DMS79 treated with DMSO at 0.1 percent for 48 hours (cell line): Measurements from ENCODE around the gene ZNF165.
"Not testable (repeated sequence)": the region's sequence is repeated elsewhere in the genome, so short reads cannot be mapped to it uniquely, and the experiment has no call there.

Experiments used
- DNase-seq: peaks from one replicate; lab custom pipeline; 2025; lab: John Stamatoyannopoulos, UW

Gene ZNF165

DNA sequence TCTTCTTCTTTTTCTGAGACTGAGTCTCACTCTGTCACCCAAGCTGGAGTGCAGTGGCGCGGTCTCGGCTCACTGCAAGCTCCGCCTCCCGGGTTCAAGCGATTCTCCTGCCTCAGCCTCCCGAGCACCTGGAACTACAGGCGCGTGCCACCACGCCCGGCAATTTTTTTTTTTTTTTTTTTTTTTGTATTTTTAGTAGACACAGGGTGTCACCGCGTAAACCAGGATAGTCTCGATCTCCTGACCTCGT is at the start of gene ZNF165:
Gene ZNF165, plus strand, starts transcription at position 188 of the 250 bp plus-strand sequence. CDS start 4,913 bp downstream, outside the sequence.
- not testable (repeated sequence) for DNase-seq

DNA sequence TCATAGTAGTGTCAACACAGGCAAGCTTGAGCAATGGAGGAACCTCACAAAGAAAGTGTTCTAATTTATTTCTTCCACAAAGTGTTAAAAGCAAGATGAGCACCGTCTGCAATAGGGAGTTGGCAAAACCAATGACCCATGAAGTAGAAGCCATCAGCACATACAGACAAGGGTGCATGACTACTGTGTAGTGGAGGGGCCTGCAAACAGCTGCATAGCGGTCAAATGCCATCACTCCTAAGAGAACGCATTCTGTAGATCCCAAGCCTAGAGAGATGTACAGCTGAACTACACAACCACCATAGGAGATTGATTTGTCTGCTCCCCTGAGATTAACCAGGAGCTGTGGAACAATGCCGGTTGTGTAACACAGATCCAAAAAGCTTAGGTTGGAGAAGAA is 26.8 kb upstream of the ZNF165 start:
- DNase-seq, result no peak

DNA sequence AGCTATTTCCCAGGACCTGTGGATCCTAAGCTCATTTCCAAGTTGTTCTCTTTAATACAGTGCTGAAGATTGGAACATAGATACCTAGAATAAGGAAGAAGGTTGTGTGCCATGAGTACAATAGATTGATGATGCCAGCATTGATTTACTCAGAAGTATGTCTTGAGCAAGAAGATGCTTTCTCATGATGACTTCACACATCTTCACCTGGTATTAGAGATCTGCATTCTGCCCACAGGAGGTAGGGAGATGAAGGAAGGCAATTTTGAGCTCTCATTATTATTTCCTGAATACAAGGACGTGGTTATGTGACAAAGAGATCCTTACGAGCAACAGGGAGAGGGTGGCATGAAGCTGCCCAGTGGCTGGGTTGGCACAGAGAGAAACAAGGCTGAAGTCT is 20.0 kb upstream of the ZNF165 start:
- no peak for DNase-seq

DNA sequence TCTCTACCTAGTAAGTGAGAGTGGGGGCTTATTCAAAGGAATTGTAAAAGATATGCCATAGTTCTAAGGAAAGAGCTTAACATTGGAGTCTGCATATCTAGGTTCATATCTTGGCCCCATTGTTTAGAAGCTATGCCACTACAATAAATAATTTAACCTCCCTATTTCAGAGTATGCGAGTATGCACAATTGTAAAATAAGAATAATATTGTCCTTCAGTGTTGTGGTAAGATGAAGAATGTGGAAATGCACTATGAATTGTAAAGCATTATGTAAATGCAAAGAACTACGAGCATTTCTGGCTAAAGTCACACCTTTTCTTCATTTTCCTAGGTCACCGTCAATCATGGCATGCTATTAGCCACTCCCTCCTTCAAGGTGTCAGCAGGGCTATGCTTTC is 16.1 kb upstream of the ZNF165 start:
- DNase-seq, result no peak

DNA sequence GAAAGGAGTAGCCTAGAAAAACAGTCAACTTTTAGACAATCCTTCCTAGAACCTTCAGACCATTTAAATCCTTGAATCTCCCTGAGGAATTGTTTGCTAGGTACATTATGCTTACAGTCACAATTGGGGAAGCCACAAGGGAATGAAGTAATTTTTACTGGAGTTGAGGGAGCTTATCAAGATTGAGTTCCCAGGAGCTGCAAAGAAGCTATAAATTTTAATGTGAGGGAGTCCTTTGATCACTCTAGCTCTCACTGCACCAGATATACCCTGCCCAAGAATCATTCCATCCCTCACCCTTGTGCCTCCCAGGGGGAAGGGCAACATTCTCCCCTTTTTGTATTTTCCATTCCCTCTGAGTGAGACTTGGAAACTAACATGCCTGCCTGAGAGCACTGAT is 12.3 kb upstream of the ZNF165 start:
- DNase-seq, result no peak

DNA sequence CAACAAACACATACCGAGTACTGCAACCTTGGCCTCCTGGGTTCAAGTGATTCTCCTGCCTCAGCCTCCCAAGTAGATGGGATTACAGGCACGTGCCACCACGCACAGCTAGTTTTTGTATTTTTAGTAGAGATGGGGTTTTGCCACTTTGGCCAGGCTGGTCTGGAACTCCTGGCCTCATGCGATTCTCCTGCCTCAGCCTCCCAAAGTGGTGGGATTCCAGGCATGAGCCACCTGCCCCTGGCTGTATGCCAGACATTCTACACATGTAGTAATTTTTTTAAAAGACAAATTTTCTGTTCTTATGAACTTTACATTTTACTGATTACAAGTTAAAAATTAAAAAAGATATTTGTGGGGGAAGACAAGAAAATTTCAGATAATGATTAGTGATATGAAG is 9.4 kb upstream of the ZNF165 start:
- not testable (repeated sequence) for DNase-seq

DNA sequence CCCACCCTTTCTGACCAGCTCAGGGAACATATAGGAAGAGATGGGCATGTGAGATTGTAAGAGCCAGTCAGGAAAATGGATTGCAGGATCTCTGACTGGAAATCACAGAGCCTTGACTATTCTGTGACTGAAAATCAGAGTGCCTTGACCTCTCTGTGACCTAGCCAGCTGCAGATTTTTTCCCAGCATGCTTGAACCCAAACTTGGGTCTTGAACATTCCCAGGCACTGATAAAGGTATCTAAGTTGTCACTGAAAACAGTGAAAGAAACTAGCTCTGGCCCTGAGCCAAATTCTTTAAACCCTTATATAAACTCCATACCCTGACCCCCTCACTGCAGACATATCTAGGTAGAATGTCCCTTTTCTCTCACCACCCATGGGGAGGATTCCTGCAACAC is 2.3 kb upstream of the ZNF165 start:
- no peak for DNase-seq

DNA sequence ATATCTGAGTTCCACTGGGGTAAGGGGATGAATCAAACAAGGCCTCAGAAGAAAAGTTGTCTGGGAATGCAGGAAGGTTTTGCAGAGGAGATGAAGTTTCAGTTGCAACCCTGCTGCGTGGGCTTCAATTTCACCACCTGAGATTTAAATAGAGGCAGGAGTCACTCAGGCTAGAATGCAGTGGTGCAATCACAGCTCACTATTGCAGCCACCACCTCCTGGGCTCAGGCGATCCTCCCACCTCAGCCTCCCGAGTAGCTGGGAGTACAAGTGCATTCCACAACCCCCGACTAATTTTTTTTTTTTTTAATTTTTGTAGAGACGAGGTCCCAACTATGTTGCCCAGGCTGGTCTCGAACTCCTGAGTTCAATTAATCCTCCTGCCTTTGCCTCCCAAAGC is 1.5 kb upstream of the ZNF165 start:
- DNase-seq, result no peak

DNA sequence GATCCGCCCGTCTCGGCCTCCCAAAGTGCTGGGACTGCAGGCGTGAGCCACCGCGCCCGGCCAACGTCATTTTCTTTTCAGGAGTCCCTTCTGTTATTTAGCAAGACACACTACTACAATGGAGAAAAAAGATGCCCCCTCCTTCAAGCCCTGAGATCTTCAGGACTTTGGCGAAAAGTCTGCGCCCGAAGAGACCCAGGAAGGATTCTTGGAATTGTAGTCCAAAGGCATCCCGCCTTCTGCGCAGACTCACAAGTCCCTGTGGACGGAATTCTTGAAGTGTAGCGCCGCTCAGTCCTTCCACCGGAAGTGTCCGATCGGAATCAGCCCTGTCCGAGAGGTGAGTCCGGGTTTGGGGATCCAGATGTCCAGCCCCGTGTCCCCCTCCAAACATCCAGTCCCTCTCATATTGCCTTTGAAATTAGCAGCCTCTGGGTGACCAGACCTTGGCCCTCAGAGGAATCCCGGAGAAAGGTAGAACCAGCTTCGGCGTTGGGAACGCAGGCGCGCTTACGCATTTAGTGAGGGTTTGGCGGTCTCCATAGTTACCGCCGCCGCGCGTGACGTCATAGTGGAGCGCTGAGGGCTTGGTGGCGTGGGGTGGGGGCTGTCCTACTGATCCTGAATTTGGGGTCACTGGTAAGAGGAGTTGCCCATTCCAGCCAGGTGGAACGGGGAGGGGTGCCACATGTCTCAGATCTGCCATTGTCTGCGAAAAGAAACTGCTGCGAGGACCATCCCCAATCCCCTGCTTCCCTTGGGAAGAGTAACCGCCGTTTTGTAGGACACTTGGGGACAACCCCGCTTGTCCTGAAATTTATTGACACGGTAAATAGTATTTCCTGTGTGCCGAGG is 490 bp downstream of the ZNF165 start:
- peak; percentile 92 for DNase-seq

DNA sequence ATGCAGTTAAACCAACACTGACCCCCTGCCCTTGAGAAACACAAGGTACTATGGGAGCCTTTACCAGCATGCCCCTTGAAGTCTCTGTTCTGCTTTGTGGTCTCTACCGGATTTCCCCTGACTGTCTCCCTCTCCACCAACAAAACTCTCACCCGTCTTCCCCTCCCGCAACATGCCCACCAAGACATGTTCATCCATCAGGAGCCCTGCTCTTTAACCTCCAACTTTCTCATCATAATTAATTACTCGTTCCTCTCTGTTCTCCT is 1.1 kb downstream of the ZNF165 start:
- no peak for DNase-seq

DNA sequence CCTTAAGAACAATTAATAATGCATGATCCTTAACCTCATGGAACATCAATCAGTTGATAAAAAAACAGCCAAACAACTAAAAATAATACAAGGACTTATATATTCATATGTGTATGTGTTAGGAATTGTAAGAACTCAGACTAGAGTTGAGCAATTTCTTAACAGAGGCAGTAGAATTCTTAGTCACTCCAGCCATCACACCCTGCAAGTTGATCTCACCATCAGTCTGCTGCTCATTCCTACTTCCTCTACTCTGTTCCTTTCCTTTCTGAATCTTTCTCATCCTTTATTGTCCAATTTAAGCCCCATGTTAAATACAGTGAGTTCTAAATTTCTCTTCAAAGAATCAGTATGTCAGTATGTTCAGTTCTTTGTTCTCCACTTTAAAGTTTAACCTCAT is 2.6 kb downstream of the ZNF165 start:
- no peak for DNase-seq

DNA sequence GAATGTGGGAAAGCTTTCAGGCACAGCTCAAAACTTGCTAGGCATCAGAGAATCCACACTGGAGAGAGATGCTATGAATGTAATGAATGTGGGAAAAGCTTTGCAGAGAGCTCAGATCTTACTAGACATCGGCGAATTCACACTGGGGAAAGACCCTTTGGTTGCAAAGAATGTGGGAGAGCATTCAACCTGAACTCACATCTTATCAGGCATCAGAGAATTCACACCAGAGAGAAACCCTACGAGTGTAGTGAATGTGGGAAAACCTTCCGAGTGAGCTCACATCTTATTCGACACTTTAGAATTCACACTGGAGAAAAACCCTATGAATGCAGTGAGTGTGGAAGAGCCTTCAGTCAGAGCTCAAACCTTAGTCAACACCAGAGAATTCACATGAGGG is 8.7 kb downstream of the ZNF165 start:
- DNase-seq, result no peak

DNA sequence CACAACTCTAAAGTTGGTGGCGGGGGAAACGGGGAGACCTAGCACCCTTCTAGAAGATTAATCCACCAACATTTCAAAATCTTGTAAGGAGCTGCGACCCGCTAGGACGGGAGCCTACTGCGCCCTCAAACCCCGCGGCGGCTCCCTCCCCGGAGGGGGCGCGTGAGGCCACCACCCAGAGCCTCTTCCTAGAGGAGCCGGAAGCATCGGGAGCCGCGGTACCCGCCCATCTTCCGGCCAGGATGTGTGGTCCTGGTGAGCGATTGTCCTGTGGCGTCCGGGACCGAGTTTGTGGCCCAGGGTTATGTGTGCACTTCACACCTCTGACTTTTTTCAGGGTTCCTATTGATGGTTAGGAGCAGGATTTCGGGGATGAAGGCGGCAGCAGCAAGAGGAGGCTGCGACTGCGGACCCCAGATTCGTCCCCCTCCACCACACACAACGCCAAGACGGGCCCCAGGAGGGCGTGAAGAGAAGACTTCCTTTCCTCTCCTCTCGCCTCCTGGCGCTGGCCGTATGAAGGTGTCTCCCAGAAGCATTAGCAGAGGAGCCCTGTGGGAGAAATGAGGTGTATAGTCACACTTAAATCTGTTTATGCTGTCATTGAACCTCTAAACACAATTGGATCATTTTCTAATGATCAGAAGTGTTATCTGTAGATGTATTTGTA is 10.7 kb downstream of the ZNF165 start:
- DNase-seq, result no peak

DNA sequence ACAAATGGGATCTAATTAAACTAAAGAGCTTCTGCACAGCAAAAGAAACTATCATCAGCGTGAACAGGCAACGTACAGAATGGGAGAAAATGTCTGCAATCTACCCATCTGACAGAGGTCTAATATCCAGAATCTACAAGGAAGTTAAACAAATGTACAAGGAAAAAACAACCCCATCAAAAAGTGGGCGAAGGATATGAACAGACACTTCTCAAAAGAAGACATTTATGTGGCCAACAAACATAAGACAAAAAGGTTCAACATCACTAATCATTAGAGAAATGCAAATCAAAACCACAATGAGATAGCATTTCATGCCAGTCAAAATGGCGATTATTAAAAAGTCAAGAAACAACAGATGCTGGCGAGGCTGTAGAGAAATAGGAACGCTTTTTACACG is 21.9 kb downstream of the ZNF165 start:
- not testable (repeated sequence) for DNase-seq

DNA sequence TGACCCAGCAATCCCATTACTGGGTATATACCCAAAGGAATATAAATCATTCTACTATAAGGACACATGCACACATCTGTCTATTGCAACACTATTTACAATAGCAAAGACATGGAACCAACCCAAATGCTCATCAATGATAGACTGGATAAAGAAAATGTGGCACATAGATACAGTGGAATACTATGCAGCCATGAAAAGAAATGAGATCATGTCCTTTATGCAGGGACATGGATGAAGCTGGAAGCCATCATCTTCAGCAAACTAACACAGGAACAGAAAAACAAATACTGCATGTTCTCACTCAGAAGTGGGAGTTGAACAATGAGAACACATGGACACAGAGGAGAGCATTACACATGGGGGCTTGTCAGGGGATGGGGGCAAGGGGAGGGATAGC is 22.3 kb downstream of the ZNF165 start:
- not testable (repeated sequence) for DNase-seq

DNA sequence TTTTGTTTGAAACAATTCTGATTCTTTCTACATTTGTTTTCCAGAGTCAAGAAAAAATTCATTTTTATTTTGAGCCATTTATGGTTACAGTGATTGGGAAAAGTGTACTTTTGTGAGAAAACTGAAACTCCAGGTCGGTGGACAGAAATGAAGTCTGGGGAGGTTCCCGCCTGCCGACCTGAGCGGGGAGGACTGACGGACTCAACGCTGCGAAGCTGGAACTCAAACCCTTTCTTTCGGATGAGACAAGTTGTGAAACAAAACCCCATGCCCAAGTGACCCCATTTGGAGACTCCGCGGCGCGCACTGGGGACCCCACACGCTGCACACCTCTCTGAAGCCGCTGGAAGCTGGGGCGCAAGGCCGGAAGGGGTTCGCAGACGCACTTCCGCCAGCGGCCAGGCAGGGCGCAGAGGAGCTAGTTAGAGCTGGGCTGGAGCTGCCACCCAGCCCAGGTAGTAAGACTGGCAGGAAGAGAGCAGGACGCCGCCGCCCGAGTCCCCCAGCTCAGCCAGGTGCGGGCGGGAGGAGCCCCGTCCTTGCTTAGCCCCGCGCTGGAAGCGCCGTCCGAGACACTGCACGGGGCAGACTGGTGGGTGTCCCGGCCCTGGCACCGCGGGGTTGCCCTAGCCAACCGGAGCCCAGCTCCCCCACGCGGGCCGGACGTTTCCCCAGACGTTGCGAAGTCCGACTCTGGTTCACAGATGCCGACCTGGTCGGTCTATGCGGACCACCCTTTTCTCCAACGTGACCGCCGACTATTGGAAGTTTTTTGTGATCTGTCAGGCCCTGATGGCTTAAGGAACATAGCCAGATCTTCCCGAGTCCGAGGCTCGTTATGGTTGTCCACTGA is 24.2 kb downstream of the ZNF165 start:
- DNase-seq, result peak; percentile 75

DNA sequence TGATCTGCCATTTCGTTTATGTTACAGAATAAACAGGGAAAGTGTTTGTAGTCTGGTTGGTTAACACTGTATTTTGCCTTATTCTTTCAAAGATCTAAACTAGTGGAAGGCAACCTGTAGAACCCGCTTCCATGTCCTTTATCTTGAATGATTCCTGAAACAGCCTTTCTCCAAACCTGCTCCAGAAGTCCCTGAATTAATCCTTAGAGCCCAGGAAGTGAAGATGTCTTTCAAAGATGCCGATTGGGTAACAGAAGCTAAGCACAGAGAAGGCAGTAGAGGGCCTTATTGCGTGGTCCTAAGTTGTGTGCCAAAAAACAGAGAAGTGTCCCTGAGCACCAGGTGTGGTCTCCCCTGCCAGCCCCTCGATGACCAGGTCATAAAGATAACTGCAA is 24.9 kb downstream of the ZNF165 start:
- DNase-seq, result no peak

DNA sequence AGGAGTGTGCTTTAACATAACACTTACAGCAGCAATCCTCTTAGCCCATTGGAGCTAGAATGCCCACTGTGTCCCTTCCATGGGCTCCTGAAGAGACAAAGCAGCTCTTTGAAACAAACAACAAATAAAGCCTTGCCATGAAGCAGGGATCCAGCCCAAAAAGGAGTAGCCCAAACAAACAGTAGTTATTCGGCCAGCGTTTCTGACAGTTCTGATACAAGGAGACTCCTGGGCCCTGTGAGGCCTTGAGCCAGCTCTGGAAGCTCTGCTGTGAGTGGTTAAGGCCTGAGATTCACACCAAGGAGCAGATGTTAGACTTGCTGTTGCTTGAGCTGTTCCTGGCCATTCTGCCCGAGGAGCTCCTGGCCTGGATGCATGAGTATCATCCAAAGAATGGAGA is 27.1 kb downstream of the ZNF165 start:
- no peak for DNase-seq

DNA sequence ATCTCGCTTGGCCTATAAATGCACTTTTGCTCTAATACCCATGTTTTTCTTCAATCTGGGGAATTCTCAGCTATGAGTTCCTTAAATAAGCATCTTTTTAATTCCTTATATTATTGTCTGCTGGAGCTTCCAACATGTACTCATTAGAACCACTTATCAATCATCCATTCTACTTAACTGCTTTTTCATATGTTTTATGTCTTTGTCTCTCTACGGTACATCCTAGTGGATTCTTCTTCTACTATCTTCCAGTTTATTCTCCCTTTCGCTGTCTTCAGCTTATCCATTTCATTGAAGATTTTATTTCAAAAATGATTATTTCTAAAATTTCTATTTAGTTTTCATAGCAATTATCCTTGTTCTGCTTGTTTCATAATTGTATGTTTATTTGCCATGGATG is 31.6 kb downstream of the ZNF165 start:
- DNase-seq, result no peak

DNA sequence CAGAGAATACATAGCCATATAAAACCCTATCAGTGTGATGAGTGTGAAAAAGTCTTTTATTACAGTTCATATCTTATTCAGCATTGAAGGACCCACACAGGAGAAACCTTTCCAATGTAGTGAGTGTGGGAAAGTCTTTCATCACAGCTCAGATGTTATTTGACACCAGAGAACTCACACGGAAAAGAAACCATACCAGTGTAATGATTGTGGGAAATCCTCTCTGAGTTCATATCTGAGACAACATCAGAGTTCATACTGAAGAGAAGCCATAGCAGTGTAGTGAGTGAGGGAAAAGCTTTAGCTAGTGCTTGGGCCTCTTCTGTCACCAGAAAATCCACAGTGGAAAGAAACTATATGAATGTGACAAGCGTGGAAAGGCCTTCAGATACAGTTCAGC is 35.4 kb downstream of the ZNF165 start:
- no peak for DNase-seq

DNA sequence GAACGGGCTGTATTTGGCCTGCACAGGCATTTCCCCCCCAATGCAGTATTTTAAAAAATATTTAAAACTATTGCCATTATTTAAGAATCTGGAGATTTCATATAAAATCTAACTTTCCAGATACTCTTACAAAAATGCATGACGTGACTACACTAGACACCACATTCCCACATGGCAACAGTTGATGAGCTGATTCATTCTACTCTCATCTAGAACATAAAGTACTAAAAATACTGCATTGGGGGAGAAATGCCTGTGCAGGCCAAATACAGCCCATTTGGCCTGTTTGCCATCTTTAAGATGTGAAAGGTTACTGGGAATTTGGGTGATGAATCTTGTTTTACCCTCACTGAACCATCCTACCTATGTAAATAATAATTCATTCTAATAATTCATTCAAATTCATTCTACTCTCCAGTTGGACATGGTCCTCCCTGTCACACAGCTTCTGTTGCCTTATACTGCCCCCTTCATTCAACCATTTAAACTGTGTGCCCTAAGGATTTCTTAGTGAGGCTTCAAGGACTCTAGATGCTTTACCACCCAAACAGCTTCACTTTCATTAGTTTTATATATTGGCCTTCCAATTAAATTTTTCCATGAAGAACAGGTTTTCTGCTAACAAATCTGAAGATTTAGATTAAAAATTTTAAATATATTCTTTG is 37.1 kb downstream of the ZNF165 start:
- no peak for DNase-seq

DNA sequence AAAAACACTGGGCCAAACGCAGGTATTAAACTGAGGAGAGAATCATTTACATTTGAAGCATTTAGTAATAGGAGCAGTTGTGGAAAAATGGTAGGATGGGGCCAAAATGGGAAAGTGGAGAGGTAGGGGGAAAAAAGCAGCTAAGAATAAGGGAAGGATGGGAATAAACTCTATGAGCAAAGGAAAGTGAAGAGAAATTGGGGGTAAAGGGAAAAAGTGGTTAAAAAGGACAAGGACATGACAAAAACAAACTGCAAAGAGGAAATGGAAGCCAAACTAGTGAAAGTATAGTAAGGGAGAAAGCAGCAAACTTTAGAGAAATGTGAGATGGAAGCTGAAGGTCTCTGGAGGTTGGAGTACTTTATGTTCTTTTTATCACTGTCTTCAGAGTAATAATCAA is 37.8 kb downstream of the ZNF165 start:
- no peak for DNase-seq

DNA sequence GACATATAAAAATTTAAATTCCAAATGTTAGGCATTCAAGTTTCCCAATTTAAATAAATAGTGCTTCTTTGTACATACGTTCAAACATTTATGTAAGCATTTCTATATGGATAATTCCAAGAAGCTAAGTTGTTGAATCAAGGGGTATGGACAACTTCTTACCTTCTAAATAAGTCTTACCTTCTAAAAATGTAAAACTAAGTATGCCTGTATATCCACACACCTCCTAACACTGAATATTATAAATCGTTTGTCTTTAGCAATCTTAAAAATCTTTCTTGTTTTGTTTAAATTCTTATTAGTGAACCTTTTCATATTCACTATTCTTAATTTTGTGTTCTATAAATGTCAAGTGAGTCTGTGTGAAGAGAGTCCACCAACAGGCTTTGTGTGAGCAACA is 41.5 kb downstream of the ZNF165 start:
- no peak for DNase-seq
